GM18505 (cell line): ENCODE measurements around the gene GABRG3.

Experiments
- ATAC-seq: cut with Tn5 transposase; IDR thresholded peaks from one replicate; pipeline ENCODE4 v1.9.1; 2021; ENCODE audit not compliant: unreplicated experiment
- POLR2A ChIP-seq: IDR thresholded peaks from 4 replicates; pipeline ENCODE4 v1.6.1; 2011; ENCODE audit warnings: borderline replicate concordance; ENCODE audit not compliant: insufficient read depth, insufficient read length; ENCODE audit errors: extremely low read depth

GABRG3 gene

DNA sequence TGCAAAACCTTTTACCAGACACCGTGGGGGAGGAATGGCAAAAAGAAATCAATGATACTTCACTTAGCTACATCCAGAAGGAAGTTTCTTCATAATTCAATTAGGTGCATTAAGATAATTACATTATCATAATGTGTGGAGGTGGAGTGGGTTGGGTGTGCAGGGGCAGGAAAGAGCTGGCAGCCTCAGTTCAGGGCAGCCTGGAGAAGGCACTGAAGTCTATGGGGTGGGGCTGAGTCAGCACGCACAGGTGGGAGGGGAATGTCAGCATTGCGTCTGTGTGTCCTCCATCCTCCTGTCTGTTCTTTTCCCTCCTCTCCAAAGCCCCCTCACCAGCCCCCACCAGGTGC, 278.8 kb downstream of the GABRG3 start:
- no peak for ATAC-seq
- TF ChIP-seq POLR2A, result no peak

- TF ChIP-seq POLR2A, result no peak
- no peak for ATAC-seq
Measured at GRCh38 chr15:27250223-27250622, 279.2 kb downstream of the GABRG3 start.

GRCh38 chr15:27254055-27254454, 283.1 kb downstream of the GABRG3 start:
- no peak for TF ChIP-seq POLR2A
- ATAC-seq, result no peak

DNA sequence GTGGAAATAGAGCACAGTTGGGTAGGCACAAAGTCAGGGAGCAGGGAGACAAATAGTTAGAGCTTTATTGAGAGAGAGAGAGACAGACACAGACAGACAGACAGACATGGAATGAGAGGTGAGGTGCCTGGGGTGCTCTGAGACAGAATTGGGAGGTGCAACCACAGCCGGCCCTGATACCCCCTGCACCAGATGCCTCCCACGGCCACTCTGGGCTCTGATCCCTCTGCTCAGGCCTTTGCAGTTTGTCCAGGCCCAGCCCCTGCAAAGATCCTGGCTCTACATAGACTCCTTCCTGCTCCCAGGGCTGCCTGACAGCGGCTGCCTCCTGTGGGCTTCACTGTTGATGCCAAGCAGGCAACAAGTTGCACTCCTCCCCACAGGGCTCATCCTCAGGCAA, 283.8 kb downstream of the GABRG3 start:
- no peak for TF ChIP-seq POLR2A
- no peak for ATAC-seq

DNA sequence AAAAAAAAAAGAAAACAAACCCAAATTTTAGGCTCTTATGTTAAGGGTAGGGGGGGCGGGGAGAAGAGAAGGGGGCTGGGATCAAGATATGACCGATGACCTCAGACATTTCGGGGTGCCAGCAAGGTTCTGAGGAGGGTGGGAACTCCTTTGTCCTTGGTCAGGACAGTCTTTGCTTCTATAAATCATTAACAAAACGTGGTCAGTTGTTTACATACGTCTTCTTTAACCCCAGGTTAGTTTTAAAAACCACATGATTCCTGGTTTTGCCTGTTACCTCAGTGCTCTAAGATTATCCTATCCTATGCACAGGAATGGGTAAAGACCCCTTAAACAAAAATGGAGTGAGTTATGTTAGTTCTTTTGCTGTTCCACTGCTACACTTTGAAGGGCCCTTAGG, 285.5 kb downstream of the GABRG3 start:
- no peak for ATAC-seq
- TF ChIP-seq POLR2A, result no peak

DNA sequence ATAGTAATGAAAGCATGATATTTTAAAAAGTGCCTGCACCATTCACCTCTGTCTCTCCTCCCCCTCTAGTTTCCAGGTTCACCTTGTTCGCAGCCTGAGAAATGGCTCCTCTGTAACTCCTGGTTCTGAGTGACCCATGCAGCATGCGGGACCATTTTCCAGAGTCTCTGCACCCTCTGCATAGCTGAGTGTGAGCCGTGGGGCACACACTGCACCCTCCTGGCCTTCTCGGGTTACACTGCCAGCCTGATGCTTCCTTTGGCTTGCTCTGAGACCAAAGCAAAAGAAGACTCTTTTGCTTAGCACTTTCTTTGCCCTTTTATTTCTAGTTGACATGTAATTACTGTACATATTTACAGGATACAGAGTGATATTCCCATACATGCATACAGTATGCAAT, 287.3 kb downstream of the GABRG3 start:
- ATAC-seq, result no peak
- no peak for TF ChIP-seq POLR2A

DNA sequence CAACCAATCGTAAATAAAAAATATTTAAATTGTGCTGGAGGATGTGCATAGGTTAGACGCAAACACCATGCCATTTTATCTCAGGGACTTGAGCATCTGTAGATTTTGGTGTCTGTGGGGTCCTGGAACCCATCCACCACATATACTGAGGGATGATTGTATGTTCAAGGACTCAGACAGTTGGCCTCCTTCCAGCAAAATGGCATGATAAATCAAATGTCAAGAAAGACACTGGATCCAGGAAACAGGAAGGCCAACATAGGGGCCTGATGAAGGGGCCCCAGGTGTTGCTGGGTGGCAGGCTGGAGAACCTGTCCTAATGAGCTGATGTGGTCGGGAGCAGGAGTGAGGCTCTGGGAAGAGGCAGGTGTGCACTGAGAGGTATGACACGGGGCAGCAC, 289.5 kb downstream of the GABRG3 start:
- no peak for ATAC-seq
- no peak for TF ChIP-seq POLR2A

DNA sequence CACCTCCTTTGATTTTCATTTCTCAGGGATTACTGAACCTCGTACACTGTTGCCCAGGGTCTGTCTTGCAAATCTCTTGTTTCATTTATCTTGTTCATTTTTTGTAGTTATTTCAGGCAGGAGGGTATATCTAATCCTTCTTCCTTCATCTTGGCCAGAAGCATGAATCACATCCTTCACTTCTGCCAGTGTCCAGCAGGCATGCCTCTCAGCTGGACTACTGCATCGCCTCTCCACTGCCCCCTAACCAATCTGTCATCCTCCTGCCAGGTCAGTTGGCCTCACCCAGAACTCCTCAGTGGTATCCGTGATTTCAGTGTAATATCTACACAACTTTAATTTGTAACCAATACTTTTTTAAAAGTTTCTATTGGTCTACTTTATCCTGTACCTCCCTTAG, 297.9 kb downstream of the GABRG3 start:
- TF ChIP-seq POLR2A, result no peak

DNA sequence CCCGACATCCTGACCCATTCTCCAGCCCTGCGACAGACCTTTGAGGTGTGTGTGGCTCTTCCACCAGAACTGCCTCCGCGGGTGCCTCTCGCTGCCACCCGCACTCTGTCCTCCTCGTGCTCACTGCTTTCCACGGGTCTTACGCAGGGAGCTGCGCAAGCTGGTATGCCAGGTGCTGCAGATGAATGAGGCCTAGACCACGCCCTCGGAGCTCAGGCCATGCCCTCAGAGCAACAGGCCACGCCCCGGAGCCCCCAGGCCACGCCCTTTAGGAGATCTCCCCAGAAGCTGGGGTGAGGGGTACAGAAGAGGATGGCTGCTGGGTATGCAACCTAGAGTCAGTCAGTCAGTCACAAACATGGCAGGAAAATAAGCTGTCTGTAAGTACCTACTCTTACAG, 300.3 kb downstream of the GABRG3 start:
- ATAC-seq, result no peak
- TF ChIP-seq POLR2A, result no peak

More for the DNA sequence above, 297.9 kb downstream of the GABRG3 start:
- no peak for ATAC-seq

- TF ChIP-seq POLR2A, result no peak
- ATAC-seq, result no peak
Measured at GRCh38 chr15:27272427-27272826, 301.4 kb downstream of the GABRG3 start.

DNA sequence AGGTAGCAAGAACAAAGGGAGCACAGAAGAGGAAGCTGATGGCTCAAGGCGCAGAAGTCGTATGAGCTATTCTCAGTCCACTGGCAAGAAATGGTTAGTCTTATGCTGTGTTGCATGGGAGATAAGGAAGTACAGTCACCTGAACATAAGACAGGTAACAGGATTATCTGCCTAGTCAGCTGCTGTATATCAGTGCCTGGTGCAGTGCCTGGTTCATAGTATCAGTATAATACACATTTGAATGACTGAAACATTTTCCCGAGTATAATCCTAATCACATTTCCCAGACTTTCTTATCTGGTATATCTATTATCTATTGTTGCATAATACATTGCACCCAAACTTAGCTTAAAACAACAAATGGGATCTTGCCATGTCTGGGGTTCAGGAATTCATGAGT, 302.5 kb downstream of the GABRG3 start:
- TF ChIP-seq POLR2A, result no peak
- ATAC-seq, result no peak

GRCh38 chr15:27278761-27279160, 307.8 kb downstream of the GABRG3 start:
- no peak for ATAC-seq
- no peak for TF ChIP-seq POLR2A

DNA sequence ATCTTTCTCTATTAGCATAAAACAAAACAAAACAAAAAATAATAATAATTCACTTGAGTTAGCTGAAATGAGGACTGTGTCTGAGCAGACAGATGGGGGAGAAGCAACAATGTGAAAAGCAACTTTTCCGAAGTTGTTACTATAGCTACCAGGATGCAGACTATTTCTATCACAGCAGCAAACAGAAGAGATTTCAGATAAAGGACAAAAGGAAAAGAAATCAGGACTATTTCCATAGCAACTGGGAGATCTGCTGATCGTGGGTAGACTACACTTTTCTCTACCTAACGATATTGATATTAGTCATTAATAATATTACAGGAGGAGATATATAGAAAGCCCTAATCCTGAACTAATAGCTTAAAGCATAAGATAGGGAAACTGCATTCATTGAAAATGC, 321.7 kb downstream of the GABRG3 start:
- TF ChIP-seq POLR2A, result no peak
- no peak for ATAC-seq

- no peak for TF ChIP-seq POLR2A
- ATAC-seq, result no peak
Measured at GRCh38 chr15:27293607-27294006, 322.6 kb downstream of the GABRG3 start.

DNA sequence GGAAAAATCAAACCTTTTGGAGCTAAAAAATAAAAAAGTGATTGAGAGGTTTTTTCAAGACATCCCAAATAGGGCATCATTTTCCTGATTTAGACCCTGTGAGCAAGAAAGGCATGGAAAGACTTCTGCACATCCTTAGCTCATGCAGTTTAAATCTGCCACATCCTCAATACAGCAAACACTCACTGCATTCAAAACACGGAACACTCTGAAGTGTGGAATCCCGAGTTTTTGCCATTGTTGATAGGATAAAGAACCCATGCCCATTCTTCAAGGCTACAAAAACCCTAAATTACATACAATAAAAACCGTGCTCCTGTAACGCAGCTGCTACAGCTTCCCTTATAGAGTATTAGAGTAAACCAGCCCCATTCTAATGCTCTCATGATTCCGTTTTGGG, 346.8 kb downstream of the GABRG3 start:
- ATAC-seq, result no peak
- no peak for TF ChIP-seq POLR2A
